Stimulated activated CD4-positive, alpha-beta T cell treated with anti-CD3 and anti-CD28 coated beads, Interleukin-1b, Interleukin-23, amount 100 ng/mL, for 1 hour (primary cell): Measurements from ENCODE around the gene SPESP1.
"Not testable (repeated sequence)": the region's sequence is repeated elsewhere in the genome, so short reads cannot be mapped to it uniquely, and the experiment has no call there.

Experiments
- DNase-seq, 2 donors: peaks; one replicate each; pipeline ENCODE4 v3.0.0-alpha.2; 2020; ENCODE audit warnings: low read depth in 2 of 2

SPESP1 gene

DNA sequence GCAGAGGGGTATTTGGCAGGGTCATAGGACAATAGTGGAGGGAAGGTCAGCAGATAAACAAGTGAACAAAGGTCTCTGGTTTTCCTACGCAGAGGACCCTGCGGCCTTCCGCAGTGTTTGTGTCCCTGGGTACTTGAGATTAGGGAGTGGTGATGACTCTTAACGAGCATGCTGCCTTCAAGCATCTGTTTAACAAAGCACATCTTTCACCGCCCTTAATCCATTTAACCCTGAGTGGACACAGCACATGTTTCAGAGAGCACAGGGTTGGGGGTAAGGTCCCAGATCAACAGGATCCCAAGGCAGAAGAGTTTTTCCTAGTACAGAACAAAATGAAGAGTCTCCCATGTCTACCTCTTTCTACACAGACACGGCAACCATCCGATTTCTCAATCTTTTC, 33.4 kb downstream of the SPESP1 start:
- not testable (repeated sequence) for DNase-seq

GRCh38 chr15:68966996-68967395, 36.7 kb downstream of the SPESP1 start:
- DNase-seq, result no peak

- DNase-seq, result no peak
Measured at GRCh38 chr15:68967948-68968347, 37.6 kb downstream of the SPESP1 start.

DNA sequence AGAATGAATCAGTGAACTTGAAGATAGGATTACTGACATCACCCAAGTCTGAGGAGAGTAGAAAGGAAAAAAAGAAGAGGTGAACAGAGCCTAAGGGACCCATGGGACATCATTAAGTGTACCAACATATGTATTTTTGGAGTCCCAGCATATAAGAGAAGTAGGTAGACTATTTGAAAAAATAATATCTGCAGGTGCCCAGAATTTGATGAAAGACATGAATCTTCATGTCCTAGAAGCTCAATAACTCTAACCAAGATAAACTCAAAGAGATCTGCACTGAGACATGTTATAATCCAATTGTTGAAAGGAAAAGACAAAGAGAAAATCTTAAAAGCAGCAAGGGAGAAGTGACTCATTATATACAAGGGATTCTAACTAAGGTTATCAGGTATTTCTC, 39.0 kb downstream of the SPESP1 start:
- no peak for DNase-seq

- no peak for DNase-seq
Measured at GRCh38 chr15:68972201-68973065, 42.1 kb downstream of the SPESP1 start.

GRCh38 chr15:68975651-68976160, 45.4 kb downstream of the SPESP1 start:
- DNase-seq, result not testable (repeated sequence)

DNA sequence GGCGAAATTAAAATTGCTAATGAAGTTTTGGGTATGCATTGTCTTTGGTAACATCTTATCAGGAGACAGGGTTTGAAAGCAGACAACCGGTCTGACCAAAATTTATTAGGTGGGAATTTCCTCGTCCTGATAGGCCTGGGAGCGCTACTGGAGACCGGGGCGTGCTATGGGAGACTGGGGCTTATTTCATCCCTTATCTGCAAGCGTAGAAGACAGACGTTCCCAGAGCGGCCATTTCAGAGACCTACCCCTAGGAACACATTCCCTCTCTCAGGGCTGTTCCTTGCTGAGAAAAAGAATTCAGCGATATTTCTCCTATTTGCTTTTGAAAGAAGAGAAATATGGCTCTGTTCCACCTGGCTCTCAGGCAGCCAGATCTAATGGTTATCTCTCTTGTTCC, 47.1 kb downstream of the SPESP1 start:
- DNase-seq, result not testable (repeated sequence)

DNA sequence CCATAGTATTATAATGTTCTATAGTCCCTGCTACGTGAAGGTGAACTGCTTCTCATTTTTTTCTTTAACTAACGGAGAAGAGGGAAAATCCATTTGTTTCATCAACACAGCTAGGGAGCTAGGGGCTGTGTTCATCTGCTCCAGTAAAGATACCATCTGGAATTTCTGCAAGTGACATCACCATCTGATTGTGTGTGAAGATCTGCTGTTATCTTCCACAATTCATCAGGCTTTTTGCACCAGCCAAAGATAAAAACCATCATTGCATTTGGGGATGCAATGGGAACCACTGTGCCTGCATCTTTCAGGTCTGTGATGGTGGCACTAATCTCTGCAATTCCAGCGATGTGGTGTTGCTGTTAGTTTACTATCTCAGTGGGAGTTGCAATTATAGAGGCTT, 48.7 kb downstream of the SPESP1 start:
- DNase-seq, result no peak

- no peak for DNase-seq
Measured at GRCh38 chr15:68979816-68980215, 49.5 kb downstream of the SPESP1 start.

- no peak for DNase-seq
Measured at GRCh38 chr15:68980786-68981185, 50.5 kb downstream of the SPESP1 start.

DNA sequence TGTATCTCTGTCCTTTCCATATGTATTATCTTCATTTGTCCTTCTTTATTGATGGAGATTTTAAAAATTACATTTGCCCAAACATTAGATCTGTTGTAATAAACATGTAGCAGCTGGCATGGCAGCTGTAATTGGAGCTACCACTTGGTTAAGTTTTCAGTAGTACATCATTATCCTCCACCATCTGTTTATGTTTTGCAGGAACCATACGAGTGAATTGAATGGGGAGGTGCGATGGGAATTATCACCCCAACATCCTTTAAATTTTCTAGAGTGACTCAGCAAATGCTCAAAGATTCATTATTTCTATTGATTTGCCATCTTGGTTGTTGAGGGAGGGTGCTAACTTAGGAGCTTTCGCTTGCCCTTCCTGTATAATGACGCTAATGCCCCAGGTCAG, 51.6 kb downstream of the SPESP1 start:
- DNase-seq, result no peak

- DNase-seq, result no peak
Measured at GRCh38 chr15:68982976-68983563, 52.7 kb downstream of the SPESP1 start.

GRCh38 chr15:68983961-68984481, 53.7 kb downstream of the SPESP1 start:
- no peak for DNase-seq

- DNase-seq, result no peak
Measured at GRCh38 chr15:68984586-68984985, 54.3 kb downstream of the SPESP1 start.

DNA sequence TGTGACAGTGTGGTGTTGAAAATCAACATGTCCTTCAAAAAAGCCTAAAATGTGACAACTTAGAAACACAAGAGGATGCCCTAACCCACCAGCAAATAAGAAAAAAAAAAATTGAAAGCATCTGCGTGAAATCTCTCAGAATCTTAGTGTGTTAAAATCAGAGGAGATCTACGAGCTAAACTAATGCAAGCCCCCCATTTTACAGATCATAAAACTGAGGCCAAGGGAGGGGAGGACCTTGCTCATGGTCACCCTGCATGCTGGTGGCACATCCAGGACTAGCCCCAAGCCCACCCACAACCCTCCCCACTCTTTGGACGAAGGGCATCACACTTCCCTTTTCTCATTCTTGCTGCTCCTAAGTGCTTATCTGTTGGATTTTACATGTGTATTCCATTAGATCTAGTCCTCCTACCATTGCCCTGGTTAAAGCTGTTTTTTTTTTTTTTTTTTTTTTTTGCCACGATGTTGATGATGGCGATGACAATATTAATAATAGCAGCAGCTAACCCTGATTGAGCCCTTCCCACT, 55.1 kb downstream of the SPESP1 start:
- no peak for DNase-seq

DNA sequence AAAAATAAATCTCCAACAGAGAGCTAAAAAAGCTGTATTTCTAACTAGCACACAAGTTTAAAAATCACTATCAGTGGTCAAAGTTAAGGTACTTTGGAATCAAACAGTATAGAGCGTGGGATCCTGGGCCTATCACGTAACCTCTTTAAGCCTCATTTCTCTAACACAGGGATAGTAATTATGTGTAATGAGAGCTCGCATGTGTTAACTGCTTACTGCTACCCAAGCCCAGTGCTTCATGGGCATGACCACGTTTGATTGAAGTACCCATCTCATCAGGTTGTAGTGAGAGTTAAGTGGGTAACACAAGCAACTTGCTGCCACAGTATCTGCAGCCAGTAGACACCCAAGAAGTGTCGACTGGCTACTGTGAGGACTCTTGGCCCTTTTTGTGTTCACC, 56.0 kb downstream of the SPESP1 start:
- DNase-seq, result no peak

DNA sequence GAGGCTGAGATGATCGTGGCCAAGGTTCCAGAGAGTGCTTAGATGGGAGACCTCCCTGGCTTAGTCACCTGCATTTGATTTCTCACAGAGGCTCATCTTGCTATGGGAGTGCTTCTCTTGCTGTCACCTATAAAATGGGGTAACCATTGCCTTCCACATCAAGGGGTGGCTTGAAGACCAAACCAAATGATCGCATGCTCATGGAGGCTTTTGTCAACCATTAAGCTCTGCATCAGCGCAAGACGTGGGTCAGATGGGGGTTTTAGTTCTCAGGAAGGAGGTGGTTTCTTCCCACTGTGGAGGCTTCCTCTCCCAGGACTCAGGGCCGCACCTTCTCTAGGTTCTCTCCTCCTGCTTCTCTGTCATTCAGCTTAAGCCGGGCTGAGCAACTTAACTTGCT, 56.8 kb downstream of the SPESP1 start:
- DNase-seq, result no peak

DNA sequence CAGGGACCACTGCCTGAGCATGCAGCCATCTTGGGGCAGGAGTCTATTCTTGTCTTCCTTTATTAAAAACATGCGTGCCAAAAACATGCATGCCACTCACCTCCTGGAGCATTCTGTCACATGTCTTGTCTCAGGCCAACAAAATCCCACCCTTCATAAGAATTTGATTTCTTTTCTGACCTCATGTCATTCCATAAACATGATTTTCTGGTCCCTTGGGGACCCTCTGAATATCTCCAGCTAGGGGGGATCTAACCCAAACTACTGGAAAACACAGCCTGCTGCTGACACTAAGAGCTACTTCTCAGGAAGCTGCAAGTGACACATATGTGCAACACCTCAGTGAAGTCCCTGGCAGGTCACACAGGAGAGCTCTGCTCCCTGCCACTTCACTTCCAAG, 57.4 kb downstream of the SPESP1 start:
- no peak for DNase-seq

DNA sequence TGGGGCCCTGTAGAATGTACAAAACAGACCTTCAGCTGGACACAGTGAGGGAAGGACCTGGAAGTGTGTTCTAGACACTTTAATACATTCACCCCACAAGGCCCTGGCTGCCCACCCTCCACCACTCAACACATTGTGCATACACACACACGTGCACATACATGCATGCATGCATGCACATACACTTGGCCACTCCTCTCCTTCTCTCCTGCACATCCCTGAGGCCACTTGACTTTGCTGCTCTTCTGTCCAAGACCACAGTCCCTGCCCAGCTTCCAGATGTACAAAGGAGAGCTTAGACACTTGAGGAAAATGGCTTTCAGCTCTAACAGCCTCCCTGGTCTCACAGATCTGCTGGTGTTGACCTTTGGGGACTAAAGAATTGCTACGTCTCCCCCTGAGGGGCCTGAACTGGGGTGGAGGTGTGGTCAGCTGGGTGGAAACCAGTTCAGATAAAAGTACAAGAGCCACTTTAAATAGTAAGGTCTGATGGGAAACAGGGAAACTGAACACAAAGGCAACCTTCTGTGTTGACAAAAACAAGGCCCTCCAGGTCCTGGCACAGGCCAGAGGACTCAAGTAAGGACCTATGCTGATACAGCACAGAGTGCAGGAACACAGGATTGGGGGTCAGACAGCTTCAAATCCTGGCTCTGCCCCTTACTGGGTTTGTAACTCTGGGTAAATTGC, 59.4 kb downstream of the SPESP1 start:
- no peak for DNase-seq

GRCh38 chr15:68990231-68990991, 60.1 kb downstream of the SPESP1 start:
- no peak for DNase-seq

DNA sequence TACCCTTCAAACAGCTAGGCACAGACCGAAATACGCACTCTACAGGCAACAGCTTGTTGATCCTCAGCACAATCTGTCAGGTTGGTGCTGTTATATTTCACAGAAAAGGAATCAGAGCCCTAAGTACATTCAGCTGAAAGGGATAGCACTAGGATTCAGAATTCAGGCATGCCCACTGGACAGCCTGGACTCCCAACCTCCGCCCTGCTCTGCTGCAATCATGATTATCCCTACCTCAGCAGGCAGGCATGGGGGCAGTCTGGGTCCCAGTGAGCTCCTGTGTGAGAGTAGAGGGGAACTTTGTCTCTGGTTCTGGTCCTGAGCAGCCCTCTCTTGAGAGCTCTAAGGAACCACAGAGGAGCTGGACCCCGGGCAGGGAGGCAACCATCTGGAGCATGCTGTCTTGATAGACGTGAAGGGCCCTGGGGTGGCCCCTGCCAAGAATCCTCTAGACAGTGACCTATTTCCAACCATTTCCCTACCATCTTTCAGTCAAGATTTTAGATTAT, 60.7 kb downstream of the SPESP1 start:
- DNase-seq, result no peak
